ENCODE measurements around the gene TBC1D9B.
A peak's percentile ranks its signal among the peaks of the same experiment; 100 is the strongest.

The TBC1D9B gene

DNA sequence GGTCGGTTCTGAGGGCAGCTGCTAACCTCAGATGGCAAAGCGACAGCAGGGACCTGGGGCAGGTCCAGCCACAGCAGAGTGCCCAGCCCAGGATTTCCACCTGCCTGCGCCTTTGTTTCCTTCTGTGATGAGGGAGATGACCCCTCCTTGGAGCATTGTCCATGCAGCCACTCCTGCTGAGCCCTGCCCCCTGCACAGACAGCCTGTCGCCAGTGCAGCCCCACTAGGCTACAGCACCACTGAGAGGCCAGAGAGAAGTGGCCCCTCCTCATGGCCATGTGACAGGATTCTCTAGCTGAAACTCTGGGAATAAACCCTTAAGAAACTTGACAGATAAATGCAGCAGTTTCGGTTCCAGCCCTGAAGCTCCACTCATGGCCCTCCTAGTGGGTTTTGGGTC is 38.6 kb downstream of the TBC1D9B start:
- Mint-ChIP-seq H3K27ac (peak overlapping the region; percentile 69), H3K9me3 (no peaks in the 10 kb centered on the region), H3K36me3 (ENCODE audit: low read depth) (peaks cover 19% of the 10 kb centered on the region)

GRCh38 chr5:179868541-179868940 is 39.2 kb downstream of the TBC1D9B start:
- Mint-ChIP-seq H3K9me3 (no peaks in the 10 kb centered on the region), H3K27ac (peak overlapping the region; percentile 83), H3K4me1 (peaks cover 39% of the 10 kb centered on the region), H3K36me3 (ENCODE audit: low read depth) (peaks cover 25% of the 10 kb centered on the region), H3K27me3 (ENCODE audit: low read depth, poor library complexity) (peaks cover 6% of the 10 kb centered on the region), H3K4me3 (no peak overlapping the region)
- no peak for TF ChIP-seq CTCF (IDR thresholded peaks at IDR 0.05)
- no peak for DNase-seq

More for the DNA sequence above, 38.6 kb downstream of the TBC1D9B start:
- Mint-ChIP-seq H3K4me3 (no peak overlapping the region), H3K27me3 (ENCODE audit: low read depth, poor library complexity) (peaks cover 6% of the 10 kb centered on the region), H3K4me1 (peaks cover 39% of the 10 kb centered on the region)
- DNase-seq: no peak
- TF ChIP-seq CTCF (IDR thresholded peaks at IDR 0.05): no peak

GRCh38 chr5:179867476-179867875 is 40.2 kb downstream of the TBC1D9B start:
- DNase-seq: peak; percentile 18
- Mint-ChIP-seq H3K9me3 (no peaks in the 10 kb centered on the region), H3K4me3 (no peak overlapping the region), H3K36me3 (ENCODE audit: low read depth) (peaks cover 35% of the 10 kb centered on the region), H3K27ac (peak overlapping the region; percentile 92), H3K27me3 (ENCODE audit: low read depth, poor library complexity) (peaks cover 6% of the 10 kb centered on the region), H3K4me1 (peaks cover 39% of the 10 kb centered on the region)
- TF ChIP-seq CTCF (IDR thresholded peaks at IDR 0.05): no peak

GRCh38 chr5:179867079-179867465 is 40.6 kb downstream of the TBC1D9B start:
- no peak for DNase-seq
- H3K9me3 Mint-ChIP-seq: no peaks in the 10 kb centered on the region
- H3K27ac Mint-ChIP-seq: peak overlapping the region; percentile 92
- H3K36me3 Mint-ChIP-seq (ENCODE audit: low read depth): peaks cover 39% of the 10 kb centered on the region
- H3K27me3 Mint-ChIP-seq (ENCODE audit: low read depth, poor library complexity): peaks cover 6% of the 10 kb centered on the region
- no peak overlapping the region for H3K4me3 Mint-ChIP-seq
- no peak for TF ChIP-seq CTCF (IDR thresholded peaks at IDR 0.05)
- H3K4me1 Mint-ChIP-seq: peaks cover 39% of the 10 kb centered on the region

DNA sequence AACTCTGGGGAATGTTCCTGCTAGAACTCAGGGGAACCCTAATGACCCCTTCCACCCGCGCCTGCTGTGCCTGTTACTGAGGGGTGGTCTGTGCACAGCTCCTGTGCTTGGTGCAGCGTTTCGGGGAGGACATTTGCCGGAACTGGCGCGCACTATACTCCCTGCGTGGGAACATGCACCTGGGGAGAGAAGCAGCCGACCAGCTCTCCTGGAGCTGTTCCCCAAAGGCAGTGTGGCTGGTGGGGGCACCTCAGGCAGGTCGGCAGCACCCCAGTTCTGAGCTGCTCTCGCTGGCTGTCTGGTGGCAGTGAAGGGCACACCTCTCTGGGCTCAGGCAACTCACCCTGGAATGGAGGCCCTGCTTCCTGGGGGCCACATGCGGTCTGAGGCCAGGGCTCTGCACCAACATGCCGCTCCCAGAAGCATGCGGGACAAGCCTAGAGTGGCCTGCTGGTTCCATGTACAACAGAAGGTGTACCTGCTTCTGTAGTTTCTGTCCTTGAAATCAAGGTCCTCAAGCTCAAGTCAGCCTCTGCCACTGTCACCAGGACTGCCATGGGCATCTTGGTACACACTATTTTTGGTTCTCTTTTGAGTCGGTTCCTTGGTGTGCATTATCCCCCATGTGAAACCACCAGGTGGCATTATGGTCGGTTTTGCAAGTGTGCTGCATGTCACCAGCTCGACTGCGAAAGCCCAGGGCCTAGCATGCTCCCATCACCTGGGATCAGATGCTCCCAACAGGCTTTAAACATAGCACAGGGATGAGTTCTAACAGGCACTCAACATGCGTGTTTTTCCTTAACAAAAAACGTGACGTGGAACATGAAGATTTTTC is 41.2 kb downstream of the TBC1D9B start:
- Mint-ChIP-seq H3K9me3 (no peaks in the 10 kb centered on the region), H3K27ac (no peak overlapping the region), H3K4me1 (peaks cover 39% of the 10 kb centered on the region), H3K36me3 (ENCODE audit: low read depth) (peaks cover 45% of the 10 kb centered on the region), H3K4me3 (no peak overlapping the region), H3K27me3 (ENCODE audit: low read depth, poor library complexity) (peaks cover 6% of the 10 kb centered on the region)
- no peak for DNase-seq
- no peak for TF ChIP-seq CTCF (IDR thresholded peaks at IDR 0.05)

All from nephron progenitor cell (in vitro differentiated cells).